HTR-8/SVneo (cell line): ENCODE measurements around the gene INSM1.
"Not testable (repeated sequence)": the region's sequence is repeated elsewhere in the genome, so short reads cannot be mapped to it uniquely, and the experiment has no call there.

Source experiments
- DNase-seq: peaks from one replicate; pipeline ENCODE4 v3.0.0; 2011; ENCODE audit warnings: low spot score, mixed read lengths; ENCODE audit not compliant: insufficient read length
- FAIRE-seq: peaks from 2 replicates; lab custom pipeline; 2011; peaks lifted over from hg19 to GRCh38; lab: Jason Lieb, UNC

Gene INSM1

GRCh38 chr20:20367575-20368417 is at the start of gene INSM1:
Gene INSM1, plus strand, starts transcription at chr20:20368104. Its CDS starts 164 bp downstream, at chr20:20368268.
- FAIRE-seq = no peak

GRCh38 chr20:20318365-20319161 is 49.3 kb upstream of the INSM1 start:
- FAIRE-seq = no peak
- no peak for DNase-seq

More at GRCh38 chr20:20367575-20368417, at the start of gene INSM1:
- no peak for DNase-seq

GRCh38 chr20:20321134-20321533 is 46.8 kb upstream of the INSM1 start:
- no peak for FAIRE-seq
- no peak for DNase-seq

GRCh38 chr20:20321917-20322316 is 46.0 kb upstream of the INSM1 start:
- DNase-seq = no peak
- no peak for FAIRE-seq

- no peak for DNase-seq
- FAIRE-seq = no peak
These were observed 45.0 kb upstream of the INSM1 start for GRCh38 chr20:20322912-20323311.

- FAIRE-seq = no peak
- no peak for DNase-seq
These were observed 40.2 kb upstream of the INSM1 start for GRCh38 chr20:20327746-20328145.

GRCh38 chr20:20329564-20329963 is 38.3 kb upstream of the INSM1 start:
- DNase-seq (no peak), FAIRE-seq (no peak)

GRCh38 chr20:20331156-20331555 is 36.7 kb upstream of the INSM1 start:
- no peak for FAIRE-seq
- no peak for DNase-seq

- DNase-seq (no peak), FAIRE-seq (no peak)
These were observed 36.1 kb upstream of the INSM1 start for GRCh38 chr20:20331817-20332216.

- no peak for FAIRE-seq
- DNase-seq = no peak
These were observed 34.0 kb upstream of the INSM1 start for GRCh38 chr20:20333866-20334265.

GRCh38 chr20:20334489-20334888 is 33.4 kb upstream of the INSM1 start:
- FAIRE-seq (no peak), DNase-seq (no peak)

- FAIRE-seq = no peak
- DNase-seq = no peak
These were observed 29.7 kb upstream of the INSM1 start for GRCh38 chr20:20338133-20338730.

- FAIRE-seq = no peak
- no peak for DNase-seq
These were observed 27.5 kb upstream of the INSM1 start for GRCh38 chr20:20340443-20340842.

- FAIRE-seq (no peak), DNase-seq (no peak)
These were observed 26.5 kb upstream of the INSM1 start for GRCh38 chr20:20341371-20341770.

- no peak for FAIRE-seq
- DNase-seq = no peak
These were observed 25.8 kb upstream of the INSM1 start for GRCh38 chr20:20342066-20342465.

GRCh38 chr20:20343932-20344331 is 24.0 kb upstream of the INSM1 start:
- DNase-seq (no peak), FAIRE-seq (no peak)

- DNase-seq (no peak), FAIRE-seq (no peak)
These were observed 23.4 kb upstream of the INSM1 start for GRCh38 chr20:20344476-20344875.

- DNase-seq (no peak), FAIRE-seq (no peak)
These were observed 14.3 kb upstream of the INSM1 start for GRCh38 chr20:20353576-20353975.

GRCh38 chr20:20355503-20355902 is 12.4 kb upstream of the INSM1 start:
- peak; percentile 81 for FAIRE-seq
- not testable (repeated sequence) for DNase-seq

GRCh38 chr20:20358801-20359200 is 9.1 kb upstream of the INSM1 start:
- FAIRE-seq (no peak), DNase-seq (no peak)

GRCh38 chr20:20359628-20360027 is 8.3 kb upstream of the INSM1 start:
- DNase-seq (no peak), FAIRE-seq (no peak)
